GM12878 (cell line): Measurements from ENCODE around the gene ASCC3. TPM values are rescaled to one million over a fixed set of nuclear protein-coding genes. Genes with fewer than 3 reads are reported as not detected.

ENCODE experiments used
- ATAC-seq: fragments of 200-7000 bp; cut with Tn5 transposase; 3 replicates; pipeline ENCODE4 v1.9.1; 2020; ENCODE audit warnings: mild to moderate bottlenecking, moderate library complexity
- BruUV-seq: library from RNA; stranded (reverse); fragments of 400-500 nt; replicated peaks from 2 replicates; lab custom pipeline; 2021; lab: Mats Ljungman, UMichigan
- CTCF ChIA-PET: fragments of 300-600 bp; sonication (Branson Sonifier 250); formaldehyde crosslinking; extraction: SDS; loops from one replicate; lab custom pipeline; 2021; ENCODE audit warnings: inconsistent platforms; lab: Yijun Ruan, JAX
- POLR2A ChIA-PET: fragments of 350-600 bp; formaldehyde crosslinking; extraction: SDS; loops from one replicate; lab custom pipeline; 2021; ENCODE audit warnings: inconsistent platforms; lab: Charles Lee
- RAD21 ChIA-PET: fragments of 300-600 bp; sonication (Branson Sonifier 250); formaldehyde crosslinking; loops from one replicate; lab custom pipeline; 2023; ENCODE audit warnings: antibody characterized with exemption; ENCODE audit not compliant: unreplicated experiment; lab: Charles Lee
- SMC1A ChIA-PET: fragments of 300-600 bp; sonication (Branson Sonifier 250); formaldehyde crosslinking; loops from one replicate; lab custom pipeline; 2023; ENCODE audit not compliant: unreplicated experiment, uncharacterized antibody; lab: Charles Lee
- DNase-seq: peaks from one replicate; pipeline ENCODE4 v3.0.0-alpha.2; 2011; ENCODE audit warnings: low read depth, low spot score
- FAIRE-seq: peaks from 3 replicates; lab custom pipeline; 2011; peaks lifted over from hg19 to GRCh38; lab: Jason Lieb, UNC
- H2AFZ ChIP-seq: 2 replicates; pipeline ENCODE4 v1.6.0; 2011; ENCODE audit warnings: low read depth, low read length, control low read depth; ENCODE audit not compliant: control insufficient read depth
- H3K27ac ChIP-seq: 2 replicates; pipeline ENCODE4 v1.5.1; 2011; ENCODE audit warnings: control low read depth; ENCODE audit not compliant: control insufficient read depth, insufficient read depth
- H3K27me3 ChIP-seq, 2 experiments: replicated peaks in 1 of 2; 2 replicates each; pipeline versions ENCODE4 v1.6.0 to v1.6.1; 2011; ENCODE audit warnings: low read length in 1 of 2; ENCODE audit not compliant: control insufficient read depth in 2 of 2, insufficient read depth in 2 of 2
- H3K36me3 ChIP-seq, 2 experiments: 2 replicates each; pipeline ENCODE4 v1.5.1; 2011; ENCODE audit warnings: low read length in 1 of 2; ENCODE audit not compliant: control insufficient read depth in 2 of 2, insufficient read depth in 2 of 2
- H3K4me1 ChIP-seq: 2 replicates; pipeline ENCODE4 v1.6.1; 2011; ENCODE audit warnings: mild to moderate bottlenecking, low read length, moderate library complexity, mixed read lengths; ENCODE audit not compliant: control insufficient read depth, insufficient read depth
- H3K4me2 ChIP-seq: 2 replicates; pipeline ENCODE4 v1.6.0; 2011; ENCODE audit warnings: control low read depth; ENCODE audit not compliant: control insufficient read depth, insufficient read depth
- H3K4me3 ChIP-seq: fragments of 200-600 bp; sonication (generic); 2 replicates; pipeline ENCODE4 v1.5.1; 2016
- H3K79me2 ChIP-seq: 2 replicates; pipeline ENCODE4 v1.6.0; 2011; ENCODE audit warnings: low read length; ENCODE audit not compliant: control insufficient read depth, insufficient read depth
- H3K9ac ChIP-seq: 2 replicates; pipeline ENCODE4 v1.8.0; 2011; ENCODE audit warnings: low read length, control low read depth, mixed read lengths; ENCODE audit not compliant: control insufficient read depth, insufficient read depth
- H3K9me3 ChIP-seq: replicated peaks from 3 replicates; pipeline ENCODE4 v1.5.1; 2011; ENCODE audit warnings: mild to moderate bottlenecking, low read length; ENCODE audit not compliant: control insufficient read depth, insufficient read depth
- H4K20me1 ChIP-seq: 2 replicates; pipeline ENCODE4 v1.6.0; 2011; ENCODE audit not compliant: control insufficient read depth, insufficient read depth
- ATF7 ChIP-seq: fragments of 450-650 bp; IDR thresholded peaks from 2 replicates; pipeline ENCODE4 v1.6.1; 2016; ENCODE audit warnings: low read depth, mild to moderate bottlenecking
- CHD4 ChIP-seq: fragments of 200-600 bp; sonication (generic); IDR thresholded peaks from 2 replicates; pipeline ENCODE4 v1.6.1; 2016; ENCODE audit warnings: mild to moderate bottlenecking
- E4F1 ChIP-seq: fragments of 450-650 bp; IDR thresholded peaks from 2 replicates; pipeline ENCODE4 v1.6.1; 2018; ENCODE audit warnings: borderline replicate concordance, mild to moderate bottlenecking; ENCODE audit not compliant: partially characterized antibody
- ESRRA ChIP-seq: IDR thresholded peaks from 2 replicates; pipeline ENCODE4 v1.6.1; 2012; ENCODE audit warnings: mild to moderate bottlenecking, low read length, improper control_type of control experiment
- HCFC1 ChIP-seq: fragments of 150-350 bp; IDR thresholded peaks from 2 replicates; pipeline ENCODE4 v1.6.1; 2014; ENCODE audit warnings: low read length
- IRF3 ChIP-seq: fragments of 450-650 bp; IDR thresholded peaks from 2 replicates; pipeline ENCODE4 v1.6.1; 2014; ENCODE audit warnings: mild to moderate bottlenecking
- MTA3 ChIP-seq: IDR thresholded peaks from 2 replicates; pipeline ENCODE4 v1.6.1; 2012; ENCODE audit warnings: low read length, inconsistent platforms, borderline replicate concordance
- NFIC ChIP-seq: IDR thresholded peaks from 2 replicates; pipeline ENCODE4 v1.6.1; 2012; ENCODE audit warnings: low read depth, mild to moderate bottlenecking, inconsistent platforms, low read length, moderate library complexity
- NFYA ChIP-seq: IDR thresholded peaks from 2 replicates; pipeline ENCODE4 v1.6.1; 2011; ENCODE audit warnings: low read depth, mild to moderate bottlenecking, low read length, improper control_type of control experiment, borderline replicate concordance
- PKNOX1 ChIP-seq: fragments of 450-650 bp; IDR thresholded peaks from 2 replicates; pipeline ENCODE4 v1.6.1; 2016; ENCODE audit warnings: mild to moderate bottlenecking
- POLR2A ChIP-seq: IDR thresholded peaks from 2 replicates; pipeline ENCODE4 v1.6.1; 2011; ENCODE audit warnings: low read depth, mild to moderate bottlenecking, low read length
- RAD51 ChIP-seq: fragments of 450-650 bp; IDR thresholded peaks from 2 replicates; pipeline ENCODE4 v1.6.1; 2016; ENCODE audit warnings: moderate library complexity, mild to moderate bottlenecking, inconsistent platforms
- SIX5 ChIP-seq: IDR thresholded peaks from 2 replicates; pipeline ENCODE4 v1.6.1; 2011; ENCODE audit warnings: mild to moderate bottlenecking, low read depth, low read length, moderate library complexity; ENCODE audit not compliant: severe bottlenecking
- SMAD5 ChIP-seq: IDR thresholded peaks from 2 replicates; pipeline ENCODE4 v1.6.1; 2016; ENCODE audit warnings: antibody characterized with exemption, low read depth
- SREBF2 ChIP-seq: IDR thresholded peaks from 2 replicates; pipeline ENCODE4 v1.6.1; 2012; ENCODE audit warnings: mild to moderate bottlenecking, low read length
- YY1 ChIP-seq: IDR thresholded peaks from 2 replicates; pipeline ENCODE4 v1.6.1; 2011; ENCODE audit warnings: low read depth, mild to moderate bottlenecking, low read length
- ZNF24 ChIP-seq: fragments of 450-650 bp; IDR thresholded peaks from 2 replicates; pipeline ENCODE4 v1.6.1; 2017; ENCODE audit warnings: antibody characterized with exemption, mild to moderate bottlenecking
- WGBS: methylation state at CpG from one replicate; pipeline ENCODE4 v1.1.6; 2016; ENCODE audit warnings: low lambda C conversion rate; ENCODE audit not compliant: insufficient replicate concordance, insufficient coverage; ENCODE audit errors: missing lambda C conversion rate; 5-methylcytosine and 5-hydroxymethylcytosine counted together
- in situ Hi-C: fragments of 300-500 bp; cut with MboI; formaldehyde crosslinking; loops from 9 replicates; pipeline ENCODE4 v1.14.3; 2018; ENCODE audit warnings: mixed read lengths
- intact Hi-C: fragments of 100-400 bp; cut with micrococcal nuclease; formaldehyde crosslinking; loops from one replicate; pipeline ENCODE4 v1.14.2; 2022; ENCODE audit not compliant: unreplicated experiment
- polyA plus RNA-seq, 11 experiments: library from polyadenylated mRNA; depleted of rRNA in 4 of 11; unstranded in 6 of 11; stranded (reverse) in 5 of 11; fragments of >200 nt; fragmentation: Nextera tagmentation in 4 of 11; fragmentation: Illumina TruSeq in 1 of 11; extraction: Ambion mirVana in 4 of 11; extraction: Trizol in 1 of 11; gene quantifications; 1 replicate in 1 of 11; 2 replicates in 10 of 11; pipeline versions ENCODE4 v1.2.1 to v1.2.3, GENCODE V29; 2011 to 2016; ENCODE audit warnings: inconsistent platforms in 2 of 11, missing spikeins in 2 of 11, low read depth in 1 of 11
- total RNA-seq, 4 experiments: library from RNA; depleted of rRNA in 3 of 4; stranded (reverse); fragments of >200 nt in 3 of 4; fragmentation: Illumina TruSeq in 1 of 4; extraction: Trizol in 1 of 4; gene quantifications; 2 replicates each; pipeline versions ENCODE4 v1.2.1 to v1.2.3, GENCODE V29; 2013 to 2021

Gene ASCC3
- total and polyA plus RNA-seq, 10 of the 15 experiments (the other 5 are each of a cell fraction or from before 2014, with no cell fraction given), result 19.9 to 76.2 (median 55.9) TPM

GRCh38 chr6:100517633-100518032 lies 363.5 kb downstream of the ASCC3 start:
- no peak for FAIRE-seq

GRCh38 chr6:100517106-100517505 lies 364.0 kb downstream of the ASCC3 start:
- Histone ChIP-seq H3K4me3 (no peak overlapping the region), H3K9me3 (no peaks in the 10 kb centered on the region), H3K79me2 (no peaks in the 10 kb centered on the region), H3K9ac (no peak overlapping the region), H2AFZ (no peak overlapping the region)
- no peak for FAIRE-seq
- intact Hi-C loops, result no loop called here
- ChIA-PET RAD21 (no interaction called here), SMC1A (interaction anchor here (1.6 kb wide), 1 partner anchor 9 kb away, joined by 4 read pairs; no protein-coding TSS in a partner anchor)
- BruUV-seq, result no TSS peak
- TF ChIP-seq ATF7 (no peak), YY1 (no peak), CHD4 (no peak), E4F1 (no peak), IRF3 (no peak), ZNF24 (no peak), NFYA (no peak), RAD51 (no peak), PKNOX1 (no peak), SIX5 (no peak), ESRRA (no peak)
- TF ChIP-seq, all 136 proteins: peak for 0
- in situ Hi-C loops, result no loop called here
- ATAC-seq (no peak), DNase-seq (no peak)
- CTCF ChIA-PET, result interaction anchor here (1.2 kb wide), 1 partner anchor 10 kb away, joined by 3 read pairs; no protein-coding TSS in a partner anchor
- Histone ChIP-seq H3K36me3 (peaks cover 0 to 11% of the 10 kb centered on the region in 2 experiments; a peak in 3 of 4 replicates), H4K20me1 (no peaks in the 10 kb centered on the region), H3K27ac (no peak overlapping the region), H3K4me1 (no peaks in the 10 kb centered on the region), H3K4me2 (no peak overlapping the region), H3K27me3 (no peaks in the 10 kb centered on the region)
- POLR2A ChIA-PET, result no interaction called here
- WGBS, result 98% methylated on average over 4 of the region's 4 CpGs

More at GRCh38 chr6:100517633-100518032, 363.5 kb downstream of the ASCC3 start:
- no peak for DNase-seq
- ChIA-PET SMC1A (interaction anchor here (1.6 kb wide), 2 partner anchors 9 to 11 kb away, joined by 4 read pairs; no protein-coding TSS in a partner anchor), RAD21 (no interaction called here), CTCF (no interaction called here), POLR2A (no interaction called here)
- Histone ChIP-seq H3K27me3 (no peaks in the 10 kb centered on the region), H3K27ac (no peak overlapping the region), H3K4me1 (no peaks in the 10 kb centered on the region), H3K9me3 (no peaks in the 10 kb centered on the region), H3K36me3 (peaks cover 0 to 8% of the 10 kb centered on the region in 2 experiments; a peak in 3 of 4 replicates), H3K4me3 (no peak overlapping the region), H3K9ac (no peak overlapping the region), H3K79me2 (no peaks in the 10 kb centered on the region), H2AFZ (no peak overlapping the region), H4K20me1 (no peaks in the 10 kb centered on the region), H3K4me2 (no peak overlapping the region)
- in situ Hi-C loops, result no loop called here
- intact Hi-C loops, result no loop called here
- 100% methylated on average over 1 of the region's 1 CpG for WGBS
- TF ChIP-seq MTA3, result no peak
- no peak for TF ChIP-seq HCFC1
- no peak for TF ChIP-seq NFIC
- TF ChIP-seq POLR2A, result no peak
- TF ChIP-seq SREBF2, result no peak
- TF ChIP-seq SMAD5, result no peak
- no TSS peak for BruUV-seq
- ATAC-seq, result no peak
